Measurements from ENCODE around the gene CST7. TPM values are rescaled to one million over a fixed set of nuclear protein-coding genes. Genes with fewer than 3 reads are reported as not detected.

CST7 gene
- total and polyA plus RNA-seq, 2 experiments from 2014 or later = not detected

DNA sequence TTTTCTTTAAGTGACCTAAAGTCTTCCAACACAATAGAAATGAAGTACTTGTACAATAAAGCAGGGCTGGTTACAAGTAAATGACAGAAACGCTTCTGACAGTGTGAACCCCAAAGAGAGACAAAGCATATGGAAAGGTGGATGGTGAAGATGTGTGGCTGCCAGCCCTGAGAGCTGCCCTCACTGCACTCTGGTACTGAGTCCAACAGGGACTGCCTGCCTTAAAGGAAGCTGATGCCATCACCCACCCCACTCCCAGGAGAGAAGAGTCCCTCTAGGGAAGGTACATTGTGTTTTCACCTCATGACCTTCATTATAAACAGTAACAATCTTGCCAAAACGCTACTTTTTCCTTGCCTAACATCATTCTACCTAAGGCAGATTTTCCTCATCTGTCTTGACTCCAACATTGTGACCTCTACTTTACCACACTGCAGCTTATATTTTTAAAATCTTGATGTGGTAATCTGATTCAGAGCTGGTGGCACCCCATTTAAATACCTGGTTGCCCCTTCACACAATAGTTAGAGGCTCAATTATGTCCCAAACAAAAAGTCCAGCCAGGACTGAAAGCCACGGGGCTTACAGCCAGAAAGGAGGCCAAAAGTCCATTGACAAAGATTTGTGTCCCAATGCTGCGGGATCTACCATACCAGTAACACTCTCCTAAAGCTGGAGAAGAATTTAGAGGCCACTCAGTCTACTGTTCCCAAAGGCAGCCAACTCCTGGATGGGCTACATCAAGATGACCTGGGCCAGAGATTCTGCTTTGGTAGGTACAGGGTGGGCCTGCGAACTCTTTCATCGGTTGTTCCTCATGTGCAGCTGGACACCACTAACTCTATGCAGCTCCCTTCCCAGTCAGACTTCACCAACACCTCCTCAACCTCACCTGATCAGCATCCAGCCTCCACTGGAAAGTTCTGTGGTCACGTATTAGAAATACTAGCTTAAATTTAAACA, 39.1 kb downstream of the CST7 start:
- peaks cover 30% of the 10 kb centered on the region for H4K20me1 ChIP-seq (replicated peaks; ENCODE audit: insufficient read depth)
- H3K27ac ChIP-seq (ENCODE audit: low read depth) = no peak overlapping the region
- H3K36me3 ChIP-seq (ENCODE audit: insufficient read depth) = no peaks in the 10 kb centered on the region
- H3K4me3 Mint-ChIP-seq = no peak overlapping the region
- H3K27me3 Mint-ChIP-seq (ENCODE audit: insufficient read depth, low read depth, poor library complexity) = peaks cover 5% of the 10 kb centered on the region
- no peaks in the 10 kb centered on the region; the same call in 2 of the 3 replicates for H3K36me3 Mint-ChIP-seq (ENCODE audit: low read depth)
- H3K4me2 ChIP-seq = no peak overlapping the region
- TF ChIP-seq, protein P1, sequence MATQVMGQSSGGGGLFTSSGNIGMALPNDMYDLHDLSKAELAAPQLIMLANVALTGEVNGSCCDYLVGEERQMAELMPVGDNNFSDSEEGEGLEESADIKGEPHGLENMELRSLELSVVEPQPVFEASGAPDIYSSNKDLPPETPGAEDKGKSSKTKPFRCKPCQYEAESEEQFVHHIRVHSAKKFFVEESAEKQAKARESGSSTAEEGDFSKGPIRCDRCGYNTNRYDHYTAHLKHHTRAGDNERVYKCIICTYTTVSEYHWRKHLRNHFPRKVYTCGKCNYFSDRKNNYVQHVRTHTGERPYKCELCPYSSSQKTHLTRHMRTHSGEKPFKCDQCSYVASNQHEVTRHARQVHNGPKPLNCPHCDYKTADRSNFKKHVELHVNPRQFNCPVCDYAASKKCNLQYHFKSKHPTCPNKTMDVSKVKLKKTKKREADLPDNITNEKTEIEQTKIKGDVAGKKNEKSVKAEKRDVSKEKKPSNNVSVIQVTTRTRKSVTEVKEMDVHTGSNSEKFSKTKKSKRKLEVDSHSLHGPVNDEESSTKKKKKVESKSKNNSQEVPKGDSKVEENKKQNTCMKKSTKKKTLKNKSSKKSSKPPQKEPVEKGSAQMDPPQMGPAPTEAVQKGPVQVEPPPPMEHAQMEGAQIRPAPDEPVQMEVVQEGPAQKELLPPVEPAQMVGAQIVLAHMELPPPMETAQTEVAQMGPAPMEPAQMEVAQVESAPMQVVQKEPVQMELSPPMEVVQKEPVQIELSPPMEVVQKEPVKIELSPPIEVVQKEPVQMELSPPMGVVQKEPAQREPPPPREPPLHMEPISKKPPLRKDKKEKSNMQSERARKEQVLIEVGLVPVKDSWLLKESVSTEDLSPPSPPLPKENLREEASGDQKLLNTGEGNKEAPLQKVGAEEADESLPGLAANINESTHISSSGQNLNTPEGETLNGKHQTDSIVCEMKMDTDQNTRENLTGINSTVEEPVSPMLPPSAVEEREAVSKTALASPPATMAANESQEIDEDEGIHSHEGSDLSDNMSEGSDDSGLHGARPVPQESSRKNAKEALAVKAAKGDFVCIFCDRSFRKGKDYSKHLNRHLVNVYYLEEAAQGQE (IDR thresholded peaks at IDR 0.05; ENCODE audit: unreplicated experiment) = no peak
- TF ChIP-seq, protein P2, sequence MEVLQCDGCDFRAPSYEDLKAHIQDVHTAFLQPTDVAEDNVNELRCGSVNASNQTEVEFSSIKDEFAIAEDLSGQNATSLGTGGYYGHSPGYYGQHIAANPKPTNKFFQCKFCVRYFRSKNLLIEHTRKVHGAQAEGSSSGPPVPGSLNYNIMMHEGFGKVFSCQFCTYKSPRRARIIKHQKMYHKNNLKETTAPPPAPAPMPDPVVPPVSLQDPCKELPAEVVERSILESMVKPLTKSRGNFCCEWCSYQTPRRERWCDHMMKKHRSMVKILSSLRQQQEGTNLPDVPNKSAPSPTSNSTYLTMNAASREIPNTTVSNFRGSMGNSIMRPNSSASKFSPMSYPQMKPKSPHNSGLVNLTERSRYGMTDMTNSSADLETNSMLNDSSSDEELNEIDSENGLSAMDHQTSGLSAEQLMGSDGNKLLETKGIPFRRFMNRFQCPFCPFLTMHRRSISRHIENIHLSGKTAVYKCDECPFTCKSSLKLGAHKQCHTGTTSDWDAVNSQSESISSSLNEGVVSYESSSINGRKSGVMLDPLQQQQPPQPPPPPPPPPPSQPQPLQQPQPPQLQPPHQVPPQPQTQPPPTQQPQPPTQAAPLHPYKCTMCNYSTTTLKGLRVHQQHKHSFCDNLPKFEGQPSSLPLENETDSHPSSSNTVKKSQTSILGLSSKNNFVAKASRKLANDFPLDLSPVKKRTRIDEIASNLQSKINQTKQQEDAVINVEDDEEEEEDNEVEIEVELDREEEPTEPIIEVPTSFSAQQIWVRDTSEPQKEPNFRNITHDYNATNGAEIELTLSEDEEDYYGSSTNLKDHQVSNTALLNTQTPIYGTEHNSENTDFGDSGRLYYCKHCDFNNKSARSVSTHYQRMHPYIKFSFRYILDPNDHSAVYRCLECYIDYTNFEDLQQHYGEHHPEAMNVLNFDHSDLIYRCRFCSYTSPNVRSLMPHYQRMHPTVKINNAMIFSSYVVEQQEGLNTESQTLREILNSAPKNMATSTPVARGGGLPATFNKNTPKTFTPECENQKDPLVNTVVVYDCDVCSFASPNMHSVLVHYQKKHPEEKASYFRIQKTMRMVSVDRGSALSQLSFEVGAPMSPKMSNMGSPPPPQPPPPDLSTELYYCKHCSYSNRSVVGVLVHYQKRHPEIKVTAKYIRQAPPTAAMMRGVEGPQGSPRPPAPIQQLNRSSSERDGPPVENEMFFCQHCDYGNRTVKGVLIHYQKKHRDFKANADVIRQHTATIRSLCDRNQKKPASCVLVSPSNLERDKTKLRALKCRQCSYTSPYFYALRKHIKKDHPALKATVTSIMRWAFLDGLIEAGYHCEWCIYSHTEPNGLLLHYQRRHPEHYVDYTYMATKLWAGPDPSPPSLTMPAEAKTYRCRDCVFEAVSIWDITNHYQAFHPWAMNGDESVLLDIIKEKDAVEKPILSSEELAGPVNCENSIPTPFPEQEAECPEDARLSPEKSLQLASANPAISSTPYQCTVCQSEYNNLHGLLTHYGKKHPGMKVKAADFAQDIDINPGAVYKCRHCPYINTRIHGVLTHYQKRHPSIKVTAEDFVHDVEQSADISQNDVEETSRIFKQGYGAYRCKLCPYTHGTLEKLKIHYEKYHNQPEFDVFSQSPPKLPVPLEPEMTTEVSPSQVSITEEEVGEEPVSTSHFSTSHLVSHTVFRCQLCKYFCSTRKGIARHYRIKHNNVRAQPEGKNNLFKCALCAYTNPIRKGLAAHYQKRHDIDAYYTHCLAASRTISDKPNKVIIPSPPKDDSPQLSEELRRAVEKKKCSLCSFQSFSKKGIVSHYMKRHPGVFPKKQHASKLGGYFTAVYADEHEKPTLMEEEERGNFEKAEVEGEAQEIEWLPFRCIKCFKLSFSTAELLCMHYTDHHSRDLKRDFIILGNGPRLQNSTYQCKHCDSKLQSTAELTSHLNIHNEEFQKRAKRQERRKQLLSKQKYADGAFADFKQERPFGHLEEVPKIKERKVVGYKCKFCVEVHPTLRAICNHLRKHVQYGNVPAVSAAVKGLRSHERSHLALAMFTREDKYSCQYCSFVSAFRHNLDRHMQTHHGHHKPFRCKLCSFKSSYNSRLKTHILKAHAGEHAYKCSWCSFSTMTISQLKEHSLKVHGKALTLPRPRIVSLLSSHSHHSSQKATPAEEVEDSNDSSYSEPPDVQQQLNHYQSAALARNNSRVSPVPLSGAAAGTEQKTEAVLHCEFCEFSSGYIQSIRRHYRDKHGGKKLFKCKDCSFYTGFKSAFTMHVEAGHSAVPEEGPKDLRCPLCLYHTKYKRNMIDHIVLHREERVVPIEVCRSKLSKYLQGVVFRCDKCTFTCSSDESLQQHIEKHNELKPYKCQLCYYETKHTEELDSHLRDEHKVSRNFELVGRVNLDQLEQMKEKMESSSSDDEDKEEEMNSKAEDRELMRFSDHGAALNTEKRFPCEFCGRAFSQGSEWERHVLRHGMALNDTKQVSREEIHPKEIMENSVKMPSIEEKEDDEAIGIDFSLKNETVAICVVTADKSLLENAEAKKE (CRISPR knock-in tag; IDR thresholded peaks at IDR 0.05) = no peak
- TF ChIP-seq ZNF331 (CRISPR knock-in tag; IDR thresholded peaks at IDR 0.05; ENCODE audit: low read depth) = no peak
- no peak for TF ChIP-seq EZH2 (IDR thresholded peaks at IDR 0.05; ENCODE audit: low read depth, unreplicated experiment)
- TF ChIP-seq POLR2AphosphoS5 (IDR thresholded peaks at IDR 0.05; ENCODE audit: low read depth) = no peak
- TF ChIP-seq NANOG (IDR thresholded peaks at IDR 0.05; ENCODE audit: borderline replicate concordance) = no peak
- TF ChIP-seq JUNB (IDR thresholded peaks at IDR 0.05; ENCODE audit: unreplicated experiment) = no peak
- no peak for TF ChIP-seq ZNF114 (CRISPR knock-in tag; IDR thresholded peaks at IDR 0.05)
- no peak for TF ChIP-seq EZH2phosphoT487 (IDR thresholded peaks at IDR 0.05; ENCODE audit: unreplicated experiment)
- H3K4me1 Mint-ChIP-seq = peaks cover 11% of the 10 kb centered on the region
- 0 out of 2 replicates have a peak, but pooled peaks cover 2% of the 10 kb centered on the region for H3K4me1 ChIP-seq (ENCODE audit: insufficient read depth)
- no peaks in the 10 kb centered on the region; the same call in 2 of the 3 replicates for H3K9me3 Mint-ChIP-seq
- DNase-seq (ENCODE audit: low spot score) = no peak
- H3K4me3 ChIP-seq = no peak overlapping the region
- ATAC-seq = no peak
- no peaks in the 10 kb centered on the region for H3F3A ChIP-seq (replicated peaks; ENCODE audit: low read depth)
- H3K27me3 ChIP-seq (ENCODE audit: insufficient read depth) = 0 out of 2 replicates have a peak, but pooled peaks cover 2% of the 10 kb centered on the region
- no peaks in the 10 kb centered on the region for H3K9me2 ChIP-seq (ENCODE audit: insufficient read depth)
- H3K79me2 ChIP-seq (replicated peaks; ENCODE audit: insufficient read depth) = peaks cover 89% of the 10 kb centered on the region
- H3K27ac Mint-ChIP-seq = no peak overlapping the region
- H2AFZ ChIP-seq = no peak overlapping the region
